Stimulated activated CD4-positive, alpha-beta T cell treated with anti-CD3 and anti-CD28 coated beads, Interleukin-1b, Interleukin-23, amount 100 ng/mL, for 48 hours (primary cell): ENCODE data around the gene MRPS6.

Experiments used
- DNase-seq: peaks from one replicate; pipeline ENCODE4 v3.0.0-alpha.2; 2020

MRPS6 gene

DNA sequence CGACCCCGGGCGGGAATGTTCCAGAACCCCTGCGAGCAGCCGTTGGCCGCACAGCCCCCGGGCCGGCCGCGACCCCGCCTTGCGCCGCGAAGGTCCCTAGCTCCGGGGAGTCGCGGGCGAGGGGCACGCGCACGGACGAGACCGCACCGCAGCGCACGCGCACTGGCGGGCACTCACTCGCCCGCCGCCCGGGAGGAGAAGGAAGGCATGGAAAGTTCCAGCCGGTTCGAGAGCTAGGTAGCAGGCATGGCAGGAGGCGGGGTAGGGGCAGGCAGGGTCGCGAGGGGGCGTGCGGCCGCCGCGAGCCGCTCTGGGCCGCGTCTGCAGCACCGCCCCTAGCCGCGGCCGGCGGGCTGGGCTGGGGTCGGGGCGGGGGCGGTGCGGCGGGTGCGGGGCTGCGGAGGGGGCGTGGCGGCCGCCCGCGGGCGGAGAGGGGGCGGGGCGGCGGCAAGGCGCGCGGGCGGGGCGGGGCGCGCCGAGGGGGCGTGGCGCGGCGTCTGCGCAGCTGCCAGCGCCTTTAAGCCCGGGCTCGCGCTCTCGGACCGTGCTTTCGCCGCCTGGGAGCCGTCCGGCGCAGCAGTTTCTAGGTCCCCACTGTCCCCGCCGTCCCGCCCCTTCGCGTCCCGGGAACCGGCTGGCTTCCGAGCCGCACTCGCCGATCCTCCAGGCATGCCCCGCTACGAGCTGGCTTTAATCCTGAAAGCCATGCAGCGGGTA is at the start of gene MRPS6, which contains the start of gene SLC5A3:
MRPS6 (plus strand) TSS at position 547 of the 717 bp plus-strand sequence; CDS start at position 670, 123 bp downstream.
SLC5A3 (plus strand) TSS at position 547 of the 717 bp plus-strand sequence. CDS start 21,621 bp downstream, outside the sequence.
- DNase-seq, result peak; percentile 69

DNA sequence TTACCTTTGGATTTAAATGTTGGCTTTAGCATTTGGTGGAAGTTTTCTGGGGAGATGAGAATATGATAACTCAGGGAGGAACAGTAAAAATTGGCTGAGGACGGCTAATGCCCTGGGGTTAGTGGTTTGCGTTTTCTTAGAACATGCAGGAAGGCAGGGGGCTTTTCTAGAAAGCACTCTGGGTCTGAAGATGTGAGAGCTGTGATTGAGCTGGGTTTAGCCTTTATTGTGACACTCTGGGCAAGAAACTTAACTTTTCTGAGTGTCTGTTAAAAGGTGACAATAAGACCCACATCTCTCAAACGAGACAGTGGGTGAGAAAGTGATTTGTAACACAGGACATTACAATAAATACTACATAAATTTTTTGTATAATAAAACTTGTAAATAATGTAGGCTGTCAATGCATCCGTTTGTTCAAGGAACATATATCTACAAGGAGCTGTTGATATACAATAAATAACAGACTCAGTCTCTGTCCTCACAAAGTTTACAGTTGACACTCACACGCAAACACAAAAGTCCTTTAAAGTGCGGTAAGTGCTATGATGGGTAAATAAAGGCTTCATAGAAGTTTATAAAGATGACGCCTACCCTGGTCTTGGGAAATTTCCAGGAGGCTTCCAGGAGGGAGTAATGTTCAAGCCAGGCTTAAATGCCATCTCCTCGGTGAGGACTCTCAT is 49.5 kb upstream of the MRPS6 start:
- DNase-seq, result no peak

DNA sequence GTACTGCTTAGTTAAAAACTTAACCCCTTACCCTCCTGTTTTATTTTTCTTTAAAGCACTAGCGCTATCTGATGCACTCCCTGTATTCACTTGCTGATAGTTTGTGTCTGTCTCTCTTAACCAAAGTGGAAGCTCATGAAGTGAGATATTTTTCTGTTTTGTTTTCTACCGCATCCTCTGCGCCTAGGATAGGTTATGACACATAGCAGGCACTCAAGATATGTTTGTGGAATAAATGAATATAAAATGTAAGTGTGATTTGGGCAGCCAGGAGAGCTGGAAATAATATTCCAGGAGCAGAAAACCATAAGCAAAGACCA is 49.0 kb upstream of the MRPS6 start:
- DNase-seq, result no peak

DNA sequence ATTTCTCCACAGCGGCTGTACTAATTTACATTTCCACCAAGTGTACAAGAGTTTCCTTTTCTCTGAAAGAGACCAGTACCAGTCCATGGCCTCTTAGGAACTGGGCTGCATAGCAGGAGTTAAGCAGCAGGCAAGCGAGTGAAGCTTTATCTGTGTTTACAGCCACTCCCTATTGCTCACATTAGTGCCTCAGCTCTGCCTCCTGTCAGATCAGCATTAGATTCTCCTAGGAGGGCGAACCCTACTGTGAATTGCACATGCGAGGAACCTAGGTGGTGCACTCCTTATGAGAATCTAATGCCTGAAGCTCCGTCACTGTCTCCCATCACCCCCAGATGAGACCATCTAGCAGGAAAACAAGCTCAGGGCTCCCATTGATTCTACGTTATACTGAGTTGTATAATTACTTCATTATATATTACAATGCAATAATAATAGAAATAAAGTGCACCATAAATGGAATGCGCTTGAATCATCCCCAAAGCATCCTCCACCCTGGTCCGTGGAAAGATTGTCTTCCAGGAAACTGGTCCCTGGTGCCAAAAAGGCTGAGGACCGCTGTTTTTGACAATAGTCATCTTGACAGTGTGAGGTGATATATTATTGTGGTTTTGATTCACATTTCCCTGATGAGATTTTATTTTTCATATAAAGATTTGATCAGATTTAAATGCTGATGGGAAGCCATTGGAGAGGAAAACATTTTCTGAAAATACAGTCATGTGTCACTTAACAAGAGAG is 45.5 kb upstream of the MRPS6 start:
- DNase-seq, result no peak

DNA sequence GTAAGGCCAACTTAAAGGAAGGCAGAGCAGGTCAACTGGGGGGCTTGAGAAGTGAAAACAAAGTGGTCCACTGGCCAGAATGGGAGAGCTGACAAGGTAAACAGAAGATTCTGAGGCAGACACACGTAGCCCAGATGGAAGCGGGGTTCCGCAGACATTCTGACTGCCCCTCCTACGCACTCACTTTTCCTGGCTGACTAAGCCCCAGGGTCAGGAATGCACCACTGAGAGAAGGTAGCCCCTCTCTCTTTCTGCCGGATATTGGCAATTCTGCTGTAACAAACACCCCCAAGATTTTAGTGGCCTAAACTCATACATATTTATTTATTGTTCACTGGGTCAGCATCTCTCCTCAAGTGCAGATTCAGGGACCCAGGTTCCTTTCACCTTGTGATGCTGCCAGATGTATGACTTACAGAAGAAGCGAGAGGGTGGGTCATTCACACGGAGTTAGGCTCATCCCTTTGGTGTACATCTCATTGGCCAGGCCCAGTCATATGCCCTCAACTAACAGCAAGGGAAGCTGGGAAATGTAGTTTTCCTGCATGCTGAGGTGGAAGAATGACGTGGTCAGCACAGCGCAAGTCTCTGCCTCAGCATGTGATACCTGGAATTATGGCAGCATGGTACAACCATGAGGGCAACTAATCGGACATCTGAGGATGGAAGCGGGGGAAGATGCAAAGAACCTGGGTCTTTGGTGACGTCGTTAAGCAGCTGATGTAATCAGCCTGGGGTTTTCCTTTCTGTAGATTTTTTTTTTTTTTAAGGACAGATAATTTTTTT is 43.4 kb upstream of the MRPS6 start:
- peak; percentile 58 for DNase-seq

DNA sequence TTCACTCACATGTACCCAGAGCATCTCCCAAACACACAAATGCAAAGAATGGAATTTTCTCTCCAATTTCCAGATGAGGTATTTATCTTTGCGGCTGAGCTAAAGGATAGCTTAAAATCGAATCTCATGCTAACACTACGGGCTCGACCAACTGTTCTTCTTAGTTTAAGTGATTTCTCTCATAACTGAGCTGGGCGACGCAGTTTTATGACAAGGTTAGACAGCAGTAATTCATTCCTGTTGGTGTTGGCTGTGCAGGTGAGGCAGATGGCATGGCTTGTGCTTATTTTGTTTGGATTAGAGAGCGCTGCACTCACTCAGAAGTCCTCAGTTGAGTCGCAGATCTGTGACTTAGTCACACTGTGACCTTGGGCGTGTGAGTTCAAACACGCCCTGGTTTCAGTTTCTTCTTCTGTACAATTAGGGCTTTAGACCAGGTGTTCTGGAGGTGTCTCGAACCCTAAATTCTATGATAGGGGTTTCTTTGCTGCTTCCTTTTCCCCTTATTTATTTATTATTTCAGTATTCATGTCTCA is 41.5 kb upstream of the MRPS6 start:
- DNase-seq, result peak; percentile 37

DNA sequence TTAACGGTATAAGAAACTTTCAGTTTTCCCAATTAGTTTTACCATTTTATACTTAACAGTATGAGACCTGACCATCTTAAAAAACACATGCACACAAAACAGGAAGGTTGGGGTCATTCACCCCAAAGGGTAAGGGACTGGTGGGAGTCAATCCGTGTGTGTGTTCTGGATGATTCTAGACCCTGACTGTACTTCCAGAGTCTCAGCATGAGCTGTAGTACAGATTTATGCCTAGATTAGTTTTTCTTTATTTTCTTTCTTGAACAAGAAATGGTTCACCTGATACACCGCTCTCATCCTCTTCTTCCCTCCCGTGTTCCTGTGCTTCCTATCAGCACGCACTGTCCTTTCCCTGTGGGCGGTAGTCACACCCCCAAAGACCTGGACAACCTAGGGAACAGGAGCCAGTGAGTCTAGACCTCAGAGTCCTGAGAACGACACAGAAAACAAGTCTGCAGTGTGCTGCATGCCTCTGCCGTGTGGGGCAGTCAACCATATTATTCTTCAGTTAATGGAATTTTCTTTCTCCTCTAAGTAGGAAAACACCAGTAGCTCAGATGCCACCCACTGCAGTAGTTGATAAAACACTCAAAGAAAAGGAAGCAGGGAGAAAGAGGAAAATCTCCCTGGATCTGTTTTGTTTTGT is 38.9 kb upstream of the MRPS6 start:
- DNase-seq, result no peak

DNA sequence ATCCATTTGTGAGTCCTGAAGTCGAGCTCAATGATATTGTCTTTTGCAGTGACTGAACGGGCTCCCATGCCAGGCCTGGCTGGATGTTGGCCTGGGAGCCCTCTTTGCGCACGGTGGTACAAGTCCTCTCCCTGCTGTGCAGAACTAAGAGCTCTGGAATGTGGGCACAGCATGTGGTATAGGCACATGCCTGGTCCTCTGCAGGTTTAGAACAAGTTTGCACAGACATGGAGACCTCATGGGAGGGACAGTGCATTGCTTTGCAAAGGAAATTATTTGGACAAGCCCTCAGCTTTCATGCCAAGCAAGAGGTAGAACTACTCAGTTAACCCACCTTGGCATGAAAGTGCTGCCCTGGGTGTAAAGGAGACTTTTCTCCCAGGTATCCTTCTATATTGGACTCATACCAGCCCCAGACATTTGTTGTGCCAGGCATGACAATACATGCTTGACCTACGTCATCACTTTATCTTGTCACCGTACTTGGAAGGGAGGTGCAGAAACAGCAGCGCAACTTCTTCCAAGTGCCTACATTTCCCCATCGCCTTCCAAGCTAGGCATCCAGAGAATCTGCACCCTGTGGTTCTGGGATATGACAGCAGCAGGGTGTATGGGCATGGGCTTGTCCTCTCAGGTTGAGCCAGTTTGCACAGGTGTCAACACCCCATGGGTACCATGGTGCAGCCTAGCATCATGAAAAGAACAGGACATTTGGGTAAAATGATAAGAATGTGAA is 37.6 kb upstream of the MRPS6 start:
- no peak for DNase-seq

DNA sequence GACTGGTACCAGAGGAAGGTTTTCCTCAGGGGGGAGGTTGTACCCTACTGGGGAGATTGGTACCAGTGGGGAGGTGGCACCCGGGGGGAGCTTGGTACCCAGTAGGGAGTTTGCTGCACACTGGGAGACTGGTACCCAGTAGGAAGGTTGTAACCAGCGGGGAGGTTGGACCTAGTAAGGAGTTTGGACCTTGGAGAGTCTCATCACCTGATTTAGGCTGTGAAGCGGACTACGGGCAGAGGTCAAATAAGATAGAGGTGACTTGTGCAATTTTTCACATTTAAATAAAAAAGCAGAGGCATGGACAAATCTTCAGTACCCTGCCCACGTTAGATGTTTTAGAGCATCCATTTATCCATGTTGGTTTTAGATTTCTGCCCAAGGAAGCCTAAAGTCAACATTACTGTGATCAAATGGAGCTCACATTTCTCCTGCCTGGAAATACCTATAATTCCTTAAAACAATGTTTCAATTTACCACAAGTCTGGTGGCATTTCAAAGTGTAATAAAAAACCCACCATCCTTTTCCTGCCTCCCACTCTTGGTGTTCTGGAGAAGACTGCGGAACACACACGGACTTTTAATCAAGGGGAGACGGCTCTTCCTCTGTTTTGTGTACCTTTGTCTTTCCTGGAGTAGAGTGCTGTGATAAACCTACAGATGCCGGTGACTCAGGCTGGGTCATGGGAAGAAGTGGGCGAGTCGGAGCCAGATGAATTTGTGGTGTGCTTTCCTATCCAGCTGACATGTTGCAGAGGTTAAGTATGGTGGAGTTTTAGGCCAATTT is 36.2 kb upstream of the MRPS6 start:
- DNase-seq, result no peak

DNA sequence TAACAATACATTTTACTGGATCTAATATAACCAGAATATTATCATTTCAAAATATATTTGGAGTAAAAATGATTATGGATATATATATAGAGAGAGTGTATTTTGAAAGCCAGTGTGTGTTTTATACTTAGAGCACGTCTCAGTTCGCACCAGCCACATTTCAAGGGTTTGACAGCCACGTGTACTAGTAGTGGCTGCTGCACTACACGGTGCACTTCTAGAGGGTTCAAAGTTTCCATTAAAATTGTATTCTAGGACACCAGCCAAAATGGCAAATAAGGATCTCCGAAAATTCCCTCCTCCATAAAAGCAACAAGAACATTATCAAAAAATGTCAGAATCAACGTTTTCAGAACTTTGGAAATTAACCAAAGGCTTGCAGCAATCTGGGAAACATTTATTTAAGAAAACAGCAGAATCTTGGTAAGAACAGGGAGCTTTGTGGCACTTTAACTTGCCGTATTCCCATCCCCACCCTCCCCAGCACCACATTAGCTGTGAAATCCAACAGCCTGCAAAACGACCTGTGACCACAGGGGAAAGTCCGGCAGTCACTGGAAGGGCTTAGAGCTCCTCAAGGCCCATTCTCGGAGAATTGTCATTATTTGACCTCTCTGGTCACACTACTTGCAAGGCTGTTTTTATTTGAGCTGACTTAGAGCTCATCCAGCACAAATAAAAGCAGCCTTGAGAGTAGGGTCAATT is 33.5 kb upstream of the MRPS6 start:
- no peak for DNase-seq

DNA sequence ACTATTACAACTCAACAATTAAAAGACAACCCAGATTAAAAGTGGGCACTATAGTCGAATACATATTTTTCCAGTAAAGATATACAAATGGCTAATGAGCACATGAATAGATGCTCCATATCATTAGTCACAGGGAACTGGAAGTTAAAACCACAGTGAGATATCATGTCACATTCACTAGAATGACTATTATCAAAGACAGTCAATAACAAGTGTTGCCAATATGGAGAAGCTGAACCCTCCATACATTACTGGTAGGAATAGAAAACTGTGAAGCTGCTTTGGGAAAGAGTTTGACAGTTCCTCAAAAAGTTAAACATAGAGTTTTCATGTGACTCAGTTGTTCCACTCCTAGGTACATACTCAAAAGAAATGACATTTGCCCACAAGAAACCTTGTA is 30.6 kb upstream of the MRPS6 start:
- DNase-seq, result no peak

DNA sequence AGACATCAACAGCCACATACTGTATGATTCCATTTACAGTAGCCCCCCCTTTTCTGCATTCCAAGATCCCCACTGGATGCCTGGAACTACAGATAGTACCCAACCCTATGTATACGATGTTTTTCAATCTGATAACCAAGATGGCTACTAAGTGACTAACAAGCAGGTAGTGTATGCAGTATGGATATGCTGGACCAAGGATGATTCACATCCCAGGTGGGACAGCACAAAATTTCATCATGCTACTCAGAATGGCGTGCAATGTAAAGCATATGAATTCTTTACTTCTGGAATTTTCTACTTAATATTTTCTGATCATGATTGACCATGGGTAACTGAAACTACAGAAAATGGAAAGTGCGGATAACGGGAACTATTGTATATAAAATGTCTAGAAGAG is 30.0 kb upstream of the MRPS6 start:
- DNase-seq, result no peak

DNA sequence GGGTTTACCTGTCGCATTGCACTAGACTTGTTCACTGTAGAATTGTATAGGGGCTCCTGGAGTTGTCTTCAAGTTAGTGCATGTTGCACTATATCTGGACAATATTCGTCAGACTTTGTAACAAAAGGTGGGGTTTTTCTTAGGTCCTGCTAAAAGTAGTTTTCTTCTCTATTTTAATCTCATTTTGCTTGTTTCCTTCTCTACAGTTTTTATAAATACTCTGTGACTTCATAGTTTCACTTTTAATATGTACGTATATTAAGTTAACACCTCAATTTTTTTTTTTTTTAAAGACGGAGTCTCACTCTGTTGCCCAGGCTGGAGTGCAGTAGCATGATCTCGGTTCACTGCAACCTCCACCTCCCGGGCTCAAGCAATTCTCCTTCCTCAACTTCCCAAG is 26.5 kb upstream of the MRPS6 start:
- no peak for DNase-seq

DNA sequence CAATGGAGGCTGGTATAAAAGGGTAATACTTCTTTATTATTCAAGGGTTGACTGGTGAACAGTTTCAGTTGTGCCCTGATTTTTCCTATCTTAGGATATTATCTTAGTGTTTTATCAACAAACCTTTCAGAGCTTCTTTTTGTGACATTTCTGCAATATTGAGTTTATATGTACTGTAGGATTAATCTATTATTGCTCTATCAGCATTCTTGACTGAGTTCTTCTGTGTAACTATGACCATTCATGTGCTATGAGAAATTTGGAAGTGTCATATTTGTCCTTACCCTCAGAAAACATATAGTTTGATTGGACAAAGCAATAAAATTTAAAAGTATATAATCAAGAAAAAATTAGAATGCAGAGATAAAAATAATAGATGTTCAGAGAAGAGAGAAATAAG is 25.5 kb upstream of the MRPS6 start:
- DNase-seq, result no peak

DNA sequence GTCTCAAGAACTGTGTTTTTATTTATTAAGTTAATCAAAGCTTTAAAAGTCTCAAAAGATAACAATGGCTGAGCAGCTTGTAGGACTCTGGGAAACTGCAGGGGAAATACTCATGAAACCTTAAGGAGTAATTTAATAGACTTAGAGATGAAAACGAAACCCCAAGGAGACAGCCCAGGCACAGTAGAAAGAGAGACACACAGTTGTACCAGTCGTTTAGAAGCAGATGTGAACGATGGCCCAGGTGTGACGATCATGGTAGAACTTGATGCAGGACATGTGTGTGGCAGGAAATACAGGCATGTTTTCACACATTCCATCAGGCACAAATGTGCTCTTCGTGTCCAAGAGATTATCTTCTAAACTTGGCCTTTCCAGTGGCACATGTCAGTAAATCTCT is 21.2 kb upstream of the MRPS6 start:
- DNase-seq, result no peak

DNA sequence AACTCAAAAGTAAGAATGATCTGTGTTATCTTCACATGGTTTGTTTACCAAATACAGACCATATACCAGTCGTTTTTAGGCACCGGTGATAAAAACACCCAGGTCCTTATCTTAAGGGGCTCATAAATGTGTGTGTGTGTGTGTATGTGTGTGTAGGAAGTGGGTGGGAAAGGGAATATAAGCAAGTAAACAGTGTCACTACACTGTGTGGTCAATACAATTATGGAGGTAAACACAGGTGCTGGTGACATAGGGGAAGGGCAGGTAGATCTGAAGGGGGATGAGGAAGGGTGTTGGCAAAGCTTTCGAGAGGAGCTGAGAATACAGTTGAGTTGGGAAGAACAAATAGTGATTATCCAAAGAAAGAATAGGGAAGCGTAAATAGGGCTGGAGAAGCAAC is 19.1 kb upstream of the MRPS6 start:
- DNase-seq, result no peak

DNA sequence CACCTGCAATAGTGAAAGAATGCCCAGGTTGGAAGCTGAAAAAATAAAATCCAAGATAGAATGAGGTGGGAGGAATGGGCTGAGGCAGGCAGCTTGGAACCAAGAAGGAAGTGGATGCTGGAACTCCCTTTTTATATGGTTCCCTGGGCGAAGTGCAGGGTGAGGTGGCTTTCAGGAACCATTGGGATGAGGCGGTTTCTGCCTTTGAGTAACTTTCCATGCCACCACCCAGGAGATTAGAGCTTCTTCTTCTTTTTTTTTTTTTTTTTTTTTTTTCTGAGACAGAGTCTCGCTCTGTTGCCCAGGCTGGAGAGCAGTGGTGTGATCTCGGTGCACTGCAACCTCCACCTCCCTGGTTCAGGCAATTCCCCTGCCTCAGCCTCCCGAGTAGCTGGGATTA is 17.8 kb upstream of the MRPS6 start:
- no peak for DNase-seq

DNA sequence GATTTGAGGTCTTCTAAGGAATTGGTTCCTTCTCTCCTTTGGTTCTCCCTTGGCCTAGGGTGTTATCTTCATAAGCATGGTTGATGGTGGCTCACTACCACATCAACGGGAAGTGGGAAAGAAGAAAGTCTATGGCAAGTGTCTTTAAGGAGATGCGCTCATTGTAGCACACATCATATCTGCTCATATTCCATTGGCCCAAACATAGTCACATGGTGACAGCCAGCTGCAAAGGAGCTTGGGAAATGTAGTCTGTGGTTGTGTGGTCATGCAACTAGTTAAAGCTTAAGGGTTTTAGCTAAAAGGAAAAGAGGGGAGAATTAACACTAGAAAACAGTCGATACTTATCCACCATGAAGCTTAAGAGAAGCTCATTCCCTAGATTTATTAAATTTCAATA is 11.4 kb upstream of the MRPS6 start:
- no peak for DNase-seq

DNA sequence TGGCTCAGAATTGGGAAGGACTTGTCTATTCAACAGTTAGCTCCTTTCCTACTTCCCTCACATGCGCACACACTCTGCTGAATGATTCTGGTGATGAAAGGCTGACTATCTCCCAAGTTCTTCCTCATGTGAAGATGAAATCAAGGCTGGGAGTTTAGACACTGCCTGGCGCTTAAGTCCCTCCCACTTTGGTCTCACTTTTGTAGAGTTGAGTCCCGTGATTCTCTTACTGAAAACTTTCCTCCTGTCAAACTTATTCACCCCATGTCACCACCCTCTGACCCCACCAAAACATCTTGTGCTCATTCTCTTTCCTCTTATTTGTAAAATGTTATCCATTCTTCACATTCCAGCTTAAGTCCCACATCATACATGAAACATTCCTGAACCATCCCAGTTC is 8.4 kb upstream of the MRPS6 start:
- DNase-seq, result no peak

DNA sequence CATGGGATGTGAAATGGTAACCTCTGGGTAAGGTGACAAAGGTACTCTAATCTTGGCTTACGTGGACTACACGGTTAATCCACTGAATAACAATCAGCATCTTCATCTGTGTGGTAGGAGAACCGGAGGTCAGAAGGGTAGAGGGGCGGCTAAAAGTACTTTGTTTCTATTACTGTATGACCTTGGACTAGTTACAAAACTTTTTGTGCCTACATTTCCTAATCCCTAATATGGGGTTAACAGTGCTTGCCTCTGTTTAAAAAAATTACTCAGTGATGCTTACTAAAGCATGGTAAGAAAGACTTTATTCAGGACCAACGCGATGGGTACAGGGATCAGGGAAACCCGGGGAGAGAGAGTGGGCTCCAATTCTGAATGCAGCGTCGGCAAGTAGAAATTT is 1.7 kb upstream of the MRPS6 start:
- DNase-seq, result no peak
